ENCODE measurements around the gene BNC2.

The BNC2 gene

DNA sequence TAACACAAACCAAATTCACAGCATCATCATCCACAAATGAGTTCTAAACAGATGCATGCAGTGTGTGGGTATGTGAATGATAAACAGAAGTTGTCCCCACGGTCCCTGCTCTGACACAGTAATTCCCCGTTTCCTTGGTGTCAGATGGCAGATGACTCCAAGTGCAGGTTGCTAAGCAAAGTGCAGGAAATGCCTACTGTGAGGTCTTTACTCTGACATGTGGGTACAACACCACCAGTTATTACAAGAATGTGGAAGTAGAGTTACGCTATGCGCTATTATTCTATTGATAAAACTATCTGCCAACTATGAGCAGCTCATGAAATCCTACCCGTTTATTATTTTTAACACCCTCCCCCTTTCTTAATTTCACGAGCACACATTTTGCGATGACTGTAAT, 448.9 kb downstream of the BNC2 start:
- no peaks in the 10 kb centered on the region for H3K4me1 ChIP-seq
- TF ChIP-seq, protein P1, sequence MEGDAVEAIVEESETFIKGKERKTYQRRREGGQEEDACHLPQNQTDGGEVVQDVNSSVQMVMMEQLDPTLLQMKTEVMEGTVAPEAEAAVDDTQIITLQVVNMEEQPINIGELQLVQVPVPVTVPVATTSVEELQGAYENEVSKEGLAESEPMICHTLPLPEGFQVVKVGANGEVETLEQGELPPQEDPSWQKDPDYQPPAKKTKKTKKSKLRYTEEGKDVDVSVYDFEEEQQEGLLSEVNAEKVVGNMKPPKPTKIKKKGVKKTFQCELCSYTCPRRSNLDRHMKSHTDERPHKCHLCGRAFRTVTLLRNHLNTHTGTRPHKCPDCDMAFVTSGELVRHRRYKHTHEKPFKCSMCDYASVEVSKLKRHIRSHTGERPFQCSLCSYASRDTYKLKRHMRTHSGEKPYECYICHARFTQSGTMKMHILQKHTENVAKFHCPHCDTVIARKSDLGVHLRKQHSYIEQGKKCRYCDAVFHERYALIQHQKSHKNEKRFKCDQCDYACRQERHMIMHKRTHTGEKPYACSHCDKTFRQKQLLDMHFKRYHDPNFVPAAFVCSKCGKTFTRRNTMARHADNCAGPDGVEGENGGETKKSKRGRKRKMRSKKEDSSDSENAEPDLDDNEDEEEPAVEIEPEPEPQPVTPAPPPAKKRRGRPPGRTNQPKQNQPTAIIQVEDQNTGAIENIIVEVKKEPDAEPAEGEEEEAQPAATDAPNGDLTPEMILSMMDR (IDR thresholded peaks at IDR 0.05) = no peak
- H3K27me3 ChIP-seq (ENCODE audit: control insufficient read depth, insufficient read depth, low read length) = no peaks in the 10 kb centered on the region
- H2AFZ ChIP-seq = no peak overlapping the region
- H3K4me3 ChIP-seq (ENCODE audit: low read depth, low read length) = no peak overlapping the region
- no peaks in the 10 kb centered on the region for H3K36me3 ChIP-seq (ENCODE audit: control insufficient read depth, insufficient read depth, low read length)
- no peak overlapping the region for H3K27ac ChIP-seq
- H3K79me2 ChIP-seq = no peaks in the 10 kb centered on the region
- H3K9me3 ChIP-seq (ENCODE audit: control insufficient read depth, low read length) = no peaks in the 10 kb centered on the region
- no peak overlapping the region for H3K4me2 ChIP-seq (ENCODE audit: low read length)
- no peak overlapping the region for H3K9ac ChIP-seq

DNA sequence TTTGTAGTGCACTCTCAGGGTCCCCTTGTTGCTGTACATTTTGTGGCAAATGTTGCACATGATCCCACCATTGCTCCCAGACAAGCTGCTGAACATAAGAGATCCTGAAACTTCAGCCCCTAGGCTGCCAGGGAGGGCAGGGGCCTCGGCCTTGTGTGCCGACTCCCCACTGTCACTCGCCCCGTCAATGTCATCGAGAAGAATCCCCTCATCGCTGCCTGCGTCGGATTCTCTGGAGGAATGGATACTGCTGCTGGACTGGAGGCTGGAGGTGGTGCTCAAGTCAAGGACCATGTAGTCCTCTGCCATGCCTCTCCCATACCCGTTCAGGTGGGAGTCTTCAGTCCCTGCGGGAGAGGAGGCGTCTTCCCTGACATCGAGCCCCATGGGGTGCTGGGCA, 451.3 kb downstream of the BNC2 start:
- Histone ChIP-seq H3K36me3 (ENCODE audit: control insufficient read depth, insufficient read depth, low read length) (no peaks in the 10 kb centered on the region), H3K4me2 (ENCODE audit: low read length) (no peak overlapping the region), H3K79me2 (no peaks in the 10 kb centered on the region), H3K9me3 (ENCODE audit: control insufficient read depth, low read length) (no peaks in the 10 kb centered on the region), H3K4me3 (ENCODE audit: low read depth, low read length) (no peak overlapping the region), H3K4me1 (no peaks in the 10 kb centered on the region), H3K27ac (no peak overlapping the region), H3K9ac (no peak overlapping the region), H3K27me3 (ENCODE audit: control insufficient read depth, insufficient read depth, low read length) (no peaks in the 10 kb centered on the region), H2AFZ (no peak overlapping the region)
- TF ChIP-seq, protein P1 (IDR thresholded peaks at IDR 0.05) = no peak

DNA sequence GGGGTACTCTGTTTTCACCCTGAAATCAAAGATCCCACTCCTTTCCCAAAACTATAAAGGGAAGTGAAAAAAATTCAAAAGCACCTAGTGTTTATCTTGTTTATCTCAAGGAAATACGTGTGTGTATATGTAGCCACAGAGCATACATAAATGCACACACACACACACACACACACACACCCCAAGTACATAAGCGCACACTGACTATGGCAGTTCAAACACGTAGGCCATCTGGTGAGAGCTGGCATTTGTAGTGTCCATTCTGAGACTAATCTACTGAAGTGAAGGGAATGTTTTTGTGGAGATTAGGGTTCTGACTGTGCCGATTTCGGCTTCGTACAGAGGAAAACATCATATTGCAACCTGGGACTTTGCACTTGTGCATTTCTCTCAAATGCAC, 451.7 kb downstream of the BNC2 start:
- Histone ChIP-seq H3K27me3 (ENCODE audit: control insufficient read depth, insufficient read depth, low read length) (no peaks in the 10 kb centered on the region), H2AFZ (no peak overlapping the region), H3K9me3 (ENCODE audit: control insufficient read depth, low read length) (no peaks in the 10 kb centered on the region), H3K79me2 (no peaks in the 10 kb centered on the region), H3K4me2 (ENCODE audit: low read length) (no peak overlapping the region), H3K4me1 (no peaks in the 10 kb centered on the region), H3K4me3 (ENCODE audit: low read depth, low read length) (no peak overlapping the region), H3K36me3 (ENCODE audit: control insufficient read depth, insufficient read depth, low read length) (no peaks in the 10 kb centered on the region), H3K27ac (no peak overlapping the region), H3K9ac (no peak overlapping the region)
- TF ChIP-seq, protein P1 (IDR thresholded peaks at IDR 0.05) = no peak

DNA sequence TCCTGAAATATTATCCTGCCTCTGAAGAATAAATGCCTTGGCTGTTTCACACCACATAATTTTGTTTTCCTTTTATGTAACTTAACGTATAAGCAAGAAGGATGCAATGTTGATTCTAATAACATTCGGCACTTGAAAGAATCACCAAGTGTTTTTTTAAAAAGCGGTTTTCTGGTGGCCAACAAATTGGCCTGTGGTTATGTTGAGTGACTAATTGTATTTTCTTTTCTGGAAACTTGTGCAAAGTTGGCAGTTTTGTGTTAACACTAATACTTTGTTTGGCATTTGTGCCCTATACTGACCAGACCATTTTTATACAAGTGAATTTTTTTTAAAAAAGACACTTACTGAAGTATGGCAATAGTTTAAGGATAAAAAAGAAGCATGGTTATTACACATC, 452.7 kb downstream of the BNC2 start:
- H3K4me1 ChIP-seq = no peaks in the 10 kb centered on the region
- no peaks in the 10 kb centered on the region for H3K27me3 ChIP-seq (ENCODE audit: control insufficient read depth, insufficient read depth, low read length)
- no peaks in the 10 kb centered on the region for H3K36me3 ChIP-seq (ENCODE audit: control insufficient read depth, insufficient read depth, low read length)
- no peaks in the 10 kb centered on the region for H3K79me2 ChIP-seq
- TF ChIP-seq, protein P1 (IDR thresholded peaks at IDR 0.05) = no peak
- no peak overlapping the region for H2AFZ ChIP-seq
- H3K4me3 ChIP-seq (ENCODE audit: low read depth, low read length) = no peak overlapping the region
- no peak overlapping the region for H3K9ac ChIP-seq
- no peak overlapping the region for H3K27ac ChIP-seq
- no peaks in the 10 kb centered on the region for H3K9me3 ChIP-seq (ENCODE audit: control insufficient read depth, low read length)
- no peak overlapping the region for H3K4me2 ChIP-seq (ENCODE audit: low read length)

DNA sequence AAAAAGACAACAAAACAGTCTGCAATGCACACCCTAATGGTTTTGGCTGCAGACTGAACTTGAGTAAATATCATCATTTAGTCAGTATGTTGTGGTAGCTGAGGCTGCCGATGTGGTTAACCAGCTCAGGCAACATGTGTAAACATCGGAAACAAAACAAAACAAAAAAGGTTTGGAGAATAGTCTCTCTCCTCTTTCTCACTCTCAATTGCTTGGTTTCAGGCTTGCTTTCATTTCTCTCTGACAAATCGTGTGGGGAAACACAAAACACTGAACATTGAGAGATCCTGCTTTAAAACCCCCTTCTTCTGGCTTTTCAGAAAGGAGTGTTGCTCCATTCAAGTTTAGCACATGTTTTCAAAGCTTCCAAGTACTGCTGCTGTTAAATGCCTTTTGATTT, 453.3 kb downstream of the BNC2 start:
- Histone ChIP-seq H3K4me2 (ENCODE audit: low read length) (no peak overlapping the region), H3K27ac (no peak overlapping the region), H2AFZ (no peak overlapping the region), H3K9me3 (ENCODE audit: control insufficient read depth, low read length) (no peaks in the 10 kb centered on the region), H3K4me1 (no peaks in the 10 kb centered on the region), H3K9ac (no peak overlapping the region), H3K27me3 (ENCODE audit: control insufficient read depth, insufficient read depth, low read length) (no peaks in the 10 kb centered on the region), H3K79me2 (no peaks in the 10 kb centered on the region), H3K36me3 (ENCODE audit: control insufficient read depth, insufficient read depth, low read length) (no peaks in the 10 kb centered on the region), H3K4me3 (ENCODE audit: low read depth, low read length) (no peak overlapping the region)
- TF ChIP-seq, protein P1 (IDR thresholded peaks at IDR 0.05) = no peak

Data from parathyroid adenoma (tissue), 2 donors.